IMR-90 (cell line): ENCODE data around the gene HADHA. TPM values are rescaled to one million over a fixed set of nuclear protein-coding genes. Genes with fewer than 3 reads are reported as not detected.

Source experiments
- ATAC-seq: fragments of 200-7000 bp; cut with Tn5 transposase; 2 replicates; pipeline ENCODE4 v1.9.1; 2020; ENCODE audit warnings: low read depth, mild to moderate bottlenecking, moderate library complexity
- BruUV-seq: library from RNA; stranded (reverse); fragments of 400-500 nt; replicated peaks from 2 replicates; lab custom pipeline; 2021; lab: Mats Ljungman, UMichigan
- CTCF ChIA-PET: fragments of 300-600 bp; formaldehyde crosslinking; extraction: SDS; loops from one replicate; lab custom pipeline; 2021; ENCODE audit warnings: antibody characterized with exemption; lab: Yijun Ruan, JAX
- POLR2A ChIA-PET: fragments of 300-600 bp; sonication (Branson Sonifier 250); formaldehyde crosslinking; loops from one replicate; lab custom pipeline; 2022; ENCODE audit warnings: antibody characterized with exemption; ENCODE audit not compliant: unreplicated experiment; lab: Charles Lee
- DNase-seq: peaks from one replicate; pipeline ENCODE4 v3.0.0; 2013
- H2AFZ ChIP-seq: replicated peaks from 2 replicates; pipeline ENCODE3; 2013; ENCODE audit warnings: low read length, mild to moderate bottlenecking; ENCODE audit not compliant: poor library complexity
- H2AK5ac ChIP-seq: 2 replicates; pipeline ENCODE4 v1.6.1; 2013; ENCODE audit warnings: low read depth, low read length, inconsistent platforms
- H2AK9ac ChIP-seq: replicated peaks from 2 replicates; pipeline ENCODE3; 2013; ENCODE audit warnings: mild to moderate bottlenecking, low read depth, low read length, moderate library complexity; ENCODE audit not compliant: poor library complexity
- H2BK120ac ChIP-seq: 2 replicates; pipeline ENCODE4 v1.6.1; 2013; ENCODE audit warnings: low read depth, low read length, inconsistent platforms
- H2BK15ac ChIP-seq: 3 replicates; pipeline ENCODE4 v1.6.1; 2013; ENCODE audit warnings: low read depth, low read length, inconsistent platforms
- H2BK20ac ChIP-seq: 2 replicates; pipeline ENCODE4 v1.6.1; 2013; ENCODE audit warnings: low read depth, mild to moderate bottlenecking, inconsistent platforms, low read length, moderate library complexity
- H2BK5ac ChIP-seq: 2 replicates; pipeline ENCODE4 v1.6.1; 2013; ENCODE audit warnings: mild to moderate bottlenecking, low read depth, low read length, inconsistent platforms; ENCODE audit not compliant: poor library complexity, severe bottlenecking
- H3K14ac ChIP-seq: replicated peaks from 2 replicates; pipeline ENCODE4 v1.6.1; 2013; ENCODE audit warnings: low read depth, low read length, inconsistent platforms
- H3K18ac ChIP-seq: 2 replicates; pipeline ENCODE4 v1.6.1; 2013; ENCODE audit warnings: low read depth, low read length, control low read depth
- H3K23ac ChIP-seq: 2 replicates; pipeline ENCODE4 v1.6.1; 2013; ENCODE audit warnings: low read depth, low read length, inconsistent platforms
- H3K27ac ChIP-seq: 2 replicates; pipeline ENCODE4 v1.5.1; 2013; ENCODE audit warnings: mild to moderate bottlenecking, control low read depth, low read length; ENCODE audit not compliant: insufficient read depth
- H3K27me3 ChIP-seq: 2 replicates; pipeline ENCODE4 v1.6.1; 2013; ENCODE audit warnings: low read length; ENCODE audit not compliant: control insufficient read depth, insufficient read depth
- H3K36me3 ChIP-seq: 2 replicates; pipeline ENCODE4 v1.6.1; 2013; ENCODE audit warnings: low read length, mixed read lengths; ENCODE audit not compliant: control insufficient read depth, insufficient read depth
- H3K4ac ChIP-seq: 2 replicates; pipeline ENCODE4 v1.6.1; 2013; ENCODE audit warnings: low read depth, low read length, inconsistent platforms
- H3K4me1 ChIP-seq: 2 replicates; pipeline ENCODE4 v1.6.1; 2013; ENCODE audit warnings: low read length, mixed read lengths; ENCODE audit not compliant: control insufficient read depth, insufficient read depth
- H3K4me2 ChIP-seq: 2 replicates; pipeline ENCODE4 v1.6.1; 2013; ENCODE audit warnings: low read depth, mild to moderate bottlenecking, control low read depth, low read length, moderate library complexity
- H3K4me3 ChIP-seq: 2 replicates; pipeline ENCODE4 v1.5.1; 2013; ENCODE audit warnings: low read depth, mild to moderate bottlenecking, control low read depth, low read length, moderate library complexity; ENCODE audit not compliant: insufficient read depth
- H3K56ac ChIP-seq: 2 replicates; pipeline ENCODE4 v1.6.1; 2013; ENCODE audit warnings: low read length, inconsistent platforms; ENCODE audit not compliant: insufficient read depth; ENCODE audit errors: extremely low read depth
- H3K79me1 ChIP-seq, 2 experiments: 2 replicates each; pipeline ENCODE4 v1.6.1; 2013; ENCODE audit warnings: low read length in 2 of 2, inconsistent platforms in 1 of 2, low read depth in 1 of 2
- H3K9ac ChIP-seq: 2 replicates; pipeline ENCODE4 v1.6.1; 2013; ENCODE audit warnings: low read depth, low read length, control low read depth
- H3K9me1 ChIP-seq: 2 replicates; pipeline ENCODE4 v1.6.1; 2013; ENCODE audit warnings: low read length, inconsistent platforms; ENCODE audit not compliant: insufficient read depth
- H3K9me3 ChIP-seq: 2 replicates; pipeline ENCODE4 v1.6.1; 2013; ENCODE audit warnings: low read length; ENCODE audit not compliant: control insufficient read depth, insufficient read depth
- H4K20me1 ChIP-seq: 2 replicates; pipeline ENCODE4 v1.6.1; 2013; ENCODE audit warnings: low read length, inconsistent platforms; ENCODE audit not compliant: insufficient read depth
- H4K5ac ChIP-seq: 2 replicates; pipeline ENCODE4 v1.6.1; 2013; ENCODE audit warnings: mild to moderate bottlenecking, low read depth, low read length, control low read depth
- H4K8ac ChIP-seq, 2 experiments: 2 replicates each; pipeline ENCODE4 v1.6.1; 2013; ENCODE audit warnings: low read depth in 2 of 2, low read length in 2 of 2, control low read depth in 1 of 2, inconsistent platforms in 1 of 2
- H4K91ac ChIP-seq: 2 replicates; pipeline ENCODE4 v1.6.1; 2013; ENCODE audit warnings: low read depth, low read length, inconsistent platforms; ENCODE audit not compliant: insufficient read depth
- NFE2L2 ChIP-seq: fragments of 150-350 bp; IDR thresholded peaks from 2 replicates; pipeline ENCODE4 v1.6.1; 2016; ENCODE audit warnings: low read depth, mild to moderate bottlenecking, low read length
- POLR2A ChIP-seq: IDR thresholded peaks from 2 replicates; pipeline ENCODE4 v1.6.1; 2012; ENCODE audit warnings: mild to moderate bottlenecking, low read depth, low read length
- RFX5 ChIP-seq: IDR thresholded peaks from 2 replicates; pipeline ENCODE4 v1.8.0; 2012; ENCODE audit warnings: low read depth, mild to moderate bottlenecking, low read length, moderate library complexity
- WGBS, 2 experiments: methylation state at CpG; one replicate each; pipeline versions ENCODE4 v1.1.5 to v1.1.7; 2013; ENCODE audit warnings: missing lambda C conversion rate in 2 of 2; ENCODE audit not compliant: insufficient read length in 1 of 2; ENCODE audit errors: extremely low coverage in 2 of 2; 5-methylcytosine and 5-hydroxymethylcytosine counted together
- dilution Hi-C: fragments of 300-500 bp; cut with HindIII; formaldehyde crosslinking; loops from one replicate; pipeline ENCODE4 v1.14.3; 2018; ENCODE audit warnings: low sequenced_read_pairs; ENCODE audit not compliant: unreplicated experiment
- in situ Hi-C: fragments of 300-500 bp; cut with MboI; formaldehyde crosslinking; loops from 3 replicates; pipeline ENCODE4 v1.14.3; 2019; ENCODE audit warnings: low sequenced_read_pairs, inconsistent platforms, mixed read lengths
- intact Hi-C: fragments of 100-400 bp; cut with micrococcal nuclease; formaldehyde crosslinking; loops from 2 replicates; pipeline ENCODE4 v1.10.0; 2022
- polyA plus RNA-seq, 3 experiments: library from polyadenylated mRNA; depleted of rRNA; stranded (reverse); fragments of >200 nt; gene quantifications; 2 replicates each; pipeline ENCODE4 v1.2.3, GENCODE V29; 2012; ENCODE audit warnings: low replicate concordance in 1 of 3
- total RNA-seq: library from RNA; depleted of rRNA; stranded (reverse); fragments of >200 nt; gene quantifications from 2 replicates; pipeline ENCODE4 v1.2.3, GENCODE V29; 2012

Gene HADHA
- total and polyA plus RNA-seq, 2 of the 4 experiments (the other 2 are of a cell fraction), result 52.7 to 111 TPM

- Histone ChIP-seq H3K4ac (no peak overlapping the region), H2BK15ac (no peak overlapping the region), H3K36me3 (peaks cover 33% of the 10 kb centered on the region), H2AK9ac (no peak overlapping the region), H4K5ac (no peak overlapping the region), H2BK120ac (no peak overlapping the region), H4K91ac (no peak overlapping the region), H3K4me1 (no peaks in the 10 kb centered on the region), H3K18ac (no peak overlapping the region), H2BK20ac (no peak overlapping the region), H3K9ac (no peak overlapping the region), H3K56ac (no peak overlapping the region), H3K4me3 (no peak overlapping the region), H3K79me1 (no peaks in the 10 kb centered on the region), H4K8ac (no peak overlapping the region), H3K27me3 (no peaks in the 10 kb centered on the region), H3K9me1 (peaks cover 10% of the 10 kb centered on the region; the same call in 1 of the 2 replicates), H3K23ac (no peak overlapping the region), H2BK5ac (no peak overlapping the region), H2AFZ (no peak overlapping the region), H3K14ac (no peak overlapping the region), H3K9me3 (no peaks in the 10 kb centered on the region), H3K4me2 (no peak overlapping the region), H3K27ac (no peak overlapping the region), H4K20me1 (0 out of 2 replicates have a peak, but pooled peaks cover 3% of the 10 kb centered on the region), H2AK5ac (no peak overlapping the region)
- no TSS peak for BruUV-seq
- TF ChIP-seq NFE2L2, result no peak
- TF ChIP-seq RFX5, result no peak
- no peak for TF ChIP-seq POLR2A
- ATAC-seq (no peak), DNase-seq (no peak)
- no CpG with 5 or more reads among the region's 7 CpGs for WGBS, 2 experiments
- ChIA-PET CTCF (no interaction called here), POLR2A (no interaction called here)
- intact Hi-C loops, result no loop called here
- dilution Hi-C loops, result no loop called here
- in situ Hi-C loops, result no loop called here
Measured at GRCh38 chr2:26190369-26190768, 54.1 kb downstream of the HADHA start.
